Activated CD8-positive, alpha-beta T cell treated with anti-CD3 and anti-CD28 coated beads for 36 hours (primary cell): ENCODE data around the gene WDR77. TPM values are rescaled to one million over a fixed set of nuclear protein-coding genes. Genes with fewer than 3 reads are reported as not detected.

ENCODE experiments used
- ATAC-seq: fragments of 200-7000 bp; cut with Tn5 transposase; one replicate; pipeline ENCODE4 v1.10.0; 2021; ENCODE audit warnings: mild to moderate bottlenecking, moderate library complexity
- CTCF ChIA-PET: fragments of 350-600 bp; sonication (Branson Sonifier 250); formaldehyde crosslinking; loops from one replicate; lab custom pipeline; 2021; ENCODE audit warnings: antibody characterized with exemption; lab: Charles Lee
- POLR2A ChIA-PET: fragments of 350-600 bp; sonication (Branson Sonifier 250); formaldehyde crosslinking; loops from one replicate; lab custom pipeline; 2021; ENCODE audit warnings: antibody characterized with exemption; lab: Charles Lee
- DNase-seq: peaks from one replicate; pipeline ENCODE4 v3.0.0-alpha.2; 2020
- H3K27ac Mint-ChIP-seq: one replicate; pipeline ENCODE4 v1.8.0; 2021; ENCODE audit warnings: mild to moderate bottlenecking, mixed read lengths
- H3K27me3 Mint-ChIP-seq: one replicate; pipeline ENCODE4 v1.8.0; 2021; ENCODE audit warnings: mixed read lengths
- H3K36me3 Mint-ChIP-seq: one replicate; pipeline ENCODE4 v1.8.0; 2021; ENCODE audit warnings: low read depth, mixed read lengths
- H3K4me1 Mint-ChIP-seq: one replicate; pipeline ENCODE4 v1.8.0; 2021; ENCODE audit warnings: low read depth, mixed read lengths
- H3K4me3 Mint-ChIP-seq: one replicate; pipeline ENCODE4 v1.8.0; 2021; ENCODE audit warnings: mild to moderate bottlenecking, moderate library complexity, mixed read lengths
- H3K9me3 Mint-ChIP-seq: one replicate; pipeline ENCODE4 v1.8.0; 2021; ENCODE audit warnings: mixed read lengths
- intact Hi-C: fragments of 100-400 bp; cut with micrococcal nuclease; formaldehyde crosslinking; loops from one replicate; pipeline ENCODE4 v1.10.0; 2022
- total RNA-seq, 2 experiments: library from RNA; stranded (reverse); gene quantifications; one replicate each; pipeline ENCODE4 v1.2.3, GENCODE V29; 2021
- TF ChIP-seq, protein P1 (sequence below): fragments of 200-600 bp; IDR thresholded peaks from one replicate; pipeline ENCODE4 v1.8.0; 2022; ENCODE audit warnings: antibody characterized with exemption, mild to moderate bottlenecking

WDR77 gene
- total RNA-seq, 2 experiments from 2014 or later: 54.0 to 54.6 TPM

DNA sequence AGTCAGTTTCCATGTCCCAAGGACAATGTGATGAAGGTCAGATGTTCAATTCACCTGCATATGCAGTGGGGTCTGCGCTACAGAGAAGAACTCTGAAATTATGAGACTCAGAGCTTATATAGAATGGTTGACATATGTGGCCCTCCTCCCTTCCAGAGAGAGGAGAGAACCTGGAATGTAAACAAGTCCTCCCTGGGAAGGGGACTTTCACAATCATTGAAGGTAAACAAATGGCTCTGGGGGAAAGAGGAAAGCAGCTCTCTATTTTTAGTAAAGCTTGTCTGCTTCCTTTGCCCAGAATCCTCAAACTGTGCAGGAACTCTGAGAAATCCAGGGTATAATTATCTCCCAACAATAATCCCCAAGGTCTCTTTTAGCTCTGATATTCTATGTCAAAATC is 31.3 kb downstream of the WDR77 start:
- POLR2A ChIA-PET: interaction anchor here (0.6 kb wide), 1 partner anchor 35 kb away, joined by 3 read pairs; no protein-coding TSS in a partner anchor
- Mint-ChIP-seq H3K4me1 (no peaks in the 10 kb centered on the region), H3K4me3 (no peak overlapping the region), H3K36me3 (peaks cover 2% of the 10 kb centered on the region), H3K27me3 (no peaks in the 10 kb centered on the region), H3K27ac (no peak overlapping the region), H3K9me3 (no peaks in the 10 kb centered on the region)
- intact Hi-C loops: no loop called here
- TF ChIP-seq, protein P1, sequence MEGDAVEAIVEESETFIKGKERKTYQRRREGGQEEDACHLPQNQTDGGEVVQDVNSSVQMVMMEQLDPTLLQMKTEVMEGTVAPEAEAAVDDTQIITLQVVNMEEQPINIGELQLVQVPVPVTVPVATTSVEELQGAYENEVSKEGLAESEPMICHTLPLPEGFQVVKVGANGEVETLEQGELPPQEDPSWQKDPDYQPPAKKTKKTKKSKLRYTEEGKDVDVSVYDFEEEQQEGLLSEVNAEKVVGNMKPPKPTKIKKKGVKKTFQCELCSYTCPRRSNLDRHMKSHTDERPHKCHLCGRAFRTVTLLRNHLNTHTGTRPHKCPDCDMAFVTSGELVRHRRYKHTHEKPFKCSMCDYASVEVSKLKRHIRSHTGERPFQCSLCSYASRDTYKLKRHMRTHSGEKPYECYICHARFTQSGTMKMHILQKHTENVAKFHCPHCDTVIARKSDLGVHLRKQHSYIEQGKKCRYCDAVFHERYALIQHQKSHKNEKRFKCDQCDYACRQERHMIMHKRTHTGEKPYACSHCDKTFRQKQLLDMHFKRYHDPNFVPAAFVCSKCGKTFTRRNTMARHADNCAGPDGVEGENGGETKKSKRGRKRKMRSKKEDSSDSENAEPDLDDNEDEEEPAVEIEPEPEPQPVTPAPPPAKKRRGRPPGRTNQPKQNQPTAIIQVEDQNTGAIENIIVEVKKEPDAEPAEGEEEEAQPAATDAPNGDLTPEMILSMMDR: no peak
- CTCF ChIA-PET: interaction anchor here (0.9 to 1.2 kb wide), 2 partner anchors 67 to 194 kb away, joined by 3 read pairs; no protein-coding TSS in a partner anchor
- ATAC-seq (no peak), DNase-seq (no peak)

DNA sequence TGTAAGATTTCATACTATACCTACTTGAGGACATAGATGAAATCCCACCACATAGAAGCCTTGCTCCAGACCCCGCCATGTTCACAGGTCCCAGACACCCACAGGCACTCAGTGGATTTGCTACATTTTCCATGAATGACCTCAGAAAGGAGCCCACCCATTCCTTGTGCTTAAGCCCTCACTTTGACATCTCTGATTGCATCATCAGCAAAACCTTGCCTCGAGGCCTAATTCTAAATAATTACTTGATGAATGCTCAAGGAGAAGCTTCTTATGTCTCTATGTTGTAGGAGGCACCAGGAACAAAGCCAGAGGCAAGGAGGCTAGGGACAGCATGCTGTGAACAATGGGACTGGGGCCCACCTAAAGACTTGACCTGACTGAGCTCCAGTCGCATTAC is 33.6 kb downstream of the WDR77 start:
- H3K36me3 Mint-ChIP-seq: peaks cover 2% of the 10 kb centered on the region
- CTCF ChIA-PET: interaction anchor here (1.6 kb wide), 1 partner anchor 15 kb away, joined by 16 read pairs; no protein-coding TSS in a partner anchor
- ATAC-seq (no peak), DNase-seq (no peak)
- POLR2A ChIA-PET: no interaction called here
- intact Hi-C loops: no loop called here
- no peak overlapping the region for H3K27ac Mint-ChIP-seq
- H3K4me1 Mint-ChIP-seq: no peaks in the 10 kb centered on the region
- no peaks in the 10 kb centered on the region for H3K27me3 Mint-ChIP-seq
- no peak overlapping the region for H3K4me3 Mint-ChIP-seq
- TF ChIP-seq, protein P1: no peak
- no peaks in the 10 kb centered on the region for H3K9me3 Mint-ChIP-seq

DNA sequence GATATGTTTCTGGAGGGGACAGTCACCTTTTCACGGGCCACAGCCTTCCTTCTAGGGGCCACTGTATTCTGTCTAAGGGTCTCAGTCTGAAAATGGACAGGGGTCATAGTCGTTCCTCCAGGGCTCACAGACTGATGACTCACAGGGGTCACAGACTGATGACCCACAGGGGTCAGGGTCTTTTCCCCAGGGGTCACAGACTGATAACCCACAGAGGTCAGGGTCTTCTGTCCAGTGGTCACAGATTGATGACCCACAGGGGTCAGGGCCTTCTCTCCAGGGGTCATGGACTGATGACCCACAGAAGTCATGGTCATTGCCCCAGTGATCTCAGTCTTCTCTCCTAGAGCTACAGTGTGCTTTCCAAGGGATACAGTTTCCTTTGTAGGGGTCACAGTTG is 34.3 kb downstream of the WDR77 start:
- H3K36me3 Mint-ChIP-seq: peaks cover 2% of the 10 kb centered on the region
- no peak for ATAC-seq
- ChIA-PET POLR2A (no interaction called here), CTCF (no interaction called here)
- no peaks in the 10 kb centered on the region for H3K4me1 Mint-ChIP-seq
- intact Hi-C loops: no loop called here
- TF ChIP-seq, protein P1: no peak
- H3K27me3 Mint-ChIP-seq: no peaks in the 10 kb centered on the region
- no peak overlapping the region for H3K27ac Mint-ChIP-seq
- no peak overlapping the region for H3K4me3 Mint-ChIP-seq
- no peak for DNase-seq
- H3K9me3 Mint-ChIP-seq: no peaks in the 10 kb centered on the region

DNA sequence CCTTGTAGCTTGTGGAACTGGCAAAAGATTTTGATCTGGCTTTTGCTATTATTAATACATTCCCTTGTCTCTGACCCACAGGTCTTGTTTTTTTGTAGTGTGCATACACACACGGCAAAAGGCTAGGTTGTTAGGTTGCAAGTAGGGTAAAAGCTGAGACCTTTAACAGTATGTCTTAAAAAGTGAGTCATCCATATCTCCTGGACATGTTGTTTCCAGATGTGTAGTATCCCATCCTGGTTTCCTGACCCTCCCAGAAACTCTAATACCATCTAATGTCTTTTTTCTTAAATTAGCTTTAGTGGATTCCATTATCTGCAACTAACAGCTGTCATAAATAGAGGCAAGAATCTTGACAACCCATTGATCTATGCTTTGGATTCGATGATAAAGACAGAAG is 36.2 kb downstream of the WDR77 start:
- no peak overlapping the region for H3K4me3 Mint-ChIP-seq
- intact Hi-C loops: no loop called here
- H3K4me1 Mint-ChIP-seq: no peaks in the 10 kb centered on the region
- ChIA-PET CTCF (interaction anchor here (1.9 kb wide), 1 partner anchor 13 kb away, joined by 7 read pairs; no protein-coding TSS in a partner anchor), POLR2A (interaction anchor here (1.4 kb wide), 1 partner anchor 9 kb away, joined by 3 read pairs; no protein-coding TSS in a partner anchor)
- no peak for ATAC-seq
- no peak overlapping the region for H3K27ac Mint-ChIP-seq
- no peaks in the 10 kb centered on the region for H3K36me3 Mint-ChIP-seq
- DNase-seq: no peak
- H3K27me3 Mint-ChIP-seq: no peaks in the 10 kb centered on the region
- H3K9me3 Mint-ChIP-seq: no peaks in the 10 kb centered on the region
- TF ChIP-seq, protein P1: no peak

DNA sequence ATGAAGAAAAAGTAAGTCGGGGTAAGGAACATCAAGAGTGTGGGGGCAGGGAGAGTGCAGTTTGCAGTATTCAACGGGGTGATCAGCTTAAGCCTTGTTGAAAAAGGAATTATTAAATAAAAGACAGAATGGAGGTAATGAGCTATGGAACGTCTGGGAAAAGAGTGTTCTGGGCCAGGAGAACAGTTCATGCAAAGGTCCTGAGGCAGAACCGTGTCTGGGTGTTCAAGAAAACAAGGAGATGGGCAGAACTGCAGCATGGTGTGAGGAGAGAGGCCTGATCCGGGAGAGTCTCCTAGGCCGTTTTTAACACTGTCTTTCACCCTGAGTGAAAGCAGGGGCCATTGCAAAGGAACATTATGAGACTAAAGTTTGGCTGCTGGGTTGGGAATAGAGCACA is 41.8 kb downstream of the WDR77 start:
- DNase-seq (no peak), ATAC-seq (no peak)
- no peak overlapping the region for H3K27ac Mint-ChIP-seq
- no peak overlapping the region for H3K4me3 Mint-ChIP-seq
- intact Hi-C loops: no loop called here
- ChIA-PET POLR2A (no interaction called here), CTCF (no interaction called here)
- H3K9me3 Mint-ChIP-seq: no peaks in the 10 kb centered on the region
- TF ChIP-seq, protein P1: no peak
- H3K4me1 Mint-ChIP-seq: peaks cover 29% of the 10 kb centered on the region
- no peaks in the 10 kb centered on the region for H3K36me3 Mint-ChIP-seq
- H3K27me3 Mint-ChIP-seq: no peaks in the 10 kb centered on the region
